PC-3 (cell line): ENCODE results near the gene POLRMT. TPM values are rescaled to one million over a fixed set of nuclear protein-coding genes. Genes with fewer than 3 reads are reported as not detected.

Experiments
- ATAC-seq: fragments of 200-7000 bp; cut with Tn5 transposase; 2 replicates; pipeline ENCODE4 v1.9.1; 2020; ENCODE audit warnings: mild to moderate bottlenecking, moderate library complexity
- BruUV-seq: library from RNA; stranded (reverse); fragments of 400-500 nt; replicated peaks from 2 replicates; lab custom pipeline; 2021; lab: Mats Ljungman, UMichigan
- CTCF ChIA-PET: fragments of 300-600 bp; sonication (Branson Sonifier 250); formaldehyde crosslinking; loops from one replicate; lab custom pipeline; 2022; ENCODE audit warnings: antibody characterized with exemption; lab: Charles Lee
- POLR2A ChIA-PET: fragments of 300-600 bp; sonication (Branson Sonifier 250); formaldehyde crosslinking; loops from one replicate; lab custom pipeline; 2022; ENCODE audit warnings: antibody characterized with exemption; ENCODE audit not compliant: unreplicated experiment; lab: Charles Lee
- DNase-seq: peaks from one replicate; pipeline ENCODE4 v3.0.0-alpha.2; 2015
- H2AFZ ChIP-seq: fragments of 300-600 bp; sonication (generic); 2 replicates; pipeline ENCODE4 v1.6.0; 2016; ENCODE audit warnings: antibody characterized with exemption, low read length
- H3F3A ChIP-seq: fragments of 300-600 bp; sonication (generic); one replicate; pipeline ENCODE4 v1.6.0; 2017; ENCODE audit warnings: antibody characterized with exemption, low read length, control low read depth, mild to moderate bottlenecking; ENCODE audit not compliant: unreplicated experiment
- H3K27ac ChIP-seq: fragments of 300-600 bp; sonication (generic); 2 replicates; pipeline ENCODE4 v1.5.1; 2016; ENCODE audit warnings: mild to moderate bottlenecking, low read length
- H3K27me3 ChIP-seq: fragments of 300-600 bp; sonication (generic); 2 replicates; pipeline ENCODE4 v1.6.1; 2016; ENCODE audit warnings: low read length, mixed read lengths
- H3K36me3 ChIP-seq: fragments of 300-600 bp; sonication (generic); 2 replicates; pipeline ENCODE4 v1.6.1; 2016; ENCODE audit warnings: low read depth, mixed run types, low read length, mixed read lengths
- H3K4me1 ChIP-seq: fragments of 300-600 bp; sonication (generic); 2 replicates; pipeline ENCODE4 v1.5.1; 2016; ENCODE audit warnings: low read length; ENCODE audit not compliant: insufficient read depth
- H3K4me2 ChIP-seq: fragments of 300-600 bp; sonication (generic); 2 replicates; pipeline ENCODE4 v1.6.0; 2016; ENCODE audit warnings: low read length
- H3K4me3 ChIP-seq: fragments of 300-600 bp; sonication (generic); 2 replicates; pipeline ENCODE4 v1.5.1; 2016; ENCODE audit warnings: mild to moderate bottlenecking, low read length, mixed read lengths
- H3K79me2 ChIP-seq: fragments of 300-600 bp; sonication (generic); 2 replicates; pipeline ENCODE4 v1.6.1; 2017; ENCODE audit warnings: low read length, mixed read lengths
- H3K9ac ChIP-seq: fragments of 300-600 bp; sonication (generic); 2 replicates; pipeline ENCODE4 v1.6.0; 2016; ENCODE audit warnings: mild to moderate bottlenecking, low read length
- H3K9me2 ChIP-seq: fragments of 300-600 bp; sonication (generic); replicated peaks from 2 replicates; pipeline ENCODE4 v1.6.1; 2016; ENCODE audit warnings: mixed run types, low read length, mixed read lengths
- H3K9me3 ChIP-seq: fragments of 300-600 bp; sonication (generic); 2 replicates; pipeline ENCODE4 v1.6.1; 2016; ENCODE audit warnings: low read length, mixed read lengths
- H4K20me1 ChIP-seq: fragments of 300-600 bp; sonication (generic); 2 replicates; pipeline ENCODE4 v1.6.1; 2016; ENCODE audit warnings: low read length, mixed read lengths
- EZH2 ChIP-seq: fragments of 300-600 bp; sonication (generic); IDR thresholded peaks from one replicate; pipeline ENCODE4 v1.6.1; 2017; ENCODE audit warnings: antibody characterized with exemption, mild to moderate bottlenecking, low read length; ENCODE audit not compliant: unreplicated experiment
- EZH2phosphoT487 ChIP-seq: fragments of 300-600 bp; sonication (generic); IDR thresholded peaks from 2 replicates; pipeline ENCODE4 v1.6.1; 2018; ENCODE audit warnings: mild to moderate bottlenecking, antibody characterized with exemption, low read length, borderline replicate concordance
- intact Hi-C: fragments of 100-400 bp; cut with micrococcal nuclease; formaldehyde crosslinking; loops from 2 replicates; pipeline ENCODE4 v1.9.0; 2023
- total RNA-seq: library from RNA; depleted of rRNA; stranded (reverse); fragments of >200 nt; gene quantifications from 2 replicates; pipeline ENCODE4 v1.2.3, GENCODE V29; 2014
- TF ChIP-seq, protein P1 (sequence below): fragments of 300-600 bp; sonication (generic); conservative IDR thresholded peaks from 2 replicates; pipeline ENCODE4 v1.5.1; 2017; ENCODE audit warnings: antibody characterized with exemption, low read depth, mild to moderate bottlenecking, low read length

POLRMT gene
- total RNA-seq, 1 experiment from 2014 or later = 60.5 TPM

- no peak overlapping the region for H2AFZ ChIP-seq
- POLR2A ChIA-PET = no interaction called here
- intact Hi-C loops = no loop called here
- H3K9me2 ChIP-seq = no peaks in the 10 kb centered on the region
- H3K27me3 ChIP-seq = peaks cover 7% of the 10 kb centered on the region; the same call in 1 of the 2 replicates
- peaks cover 10% of the 10 kb centered on the region for H3K4me1 ChIP-seq
- ATAC-seq (no peak), DNase-seq (no peak)
- TF ChIP-seq, protein P1, sequence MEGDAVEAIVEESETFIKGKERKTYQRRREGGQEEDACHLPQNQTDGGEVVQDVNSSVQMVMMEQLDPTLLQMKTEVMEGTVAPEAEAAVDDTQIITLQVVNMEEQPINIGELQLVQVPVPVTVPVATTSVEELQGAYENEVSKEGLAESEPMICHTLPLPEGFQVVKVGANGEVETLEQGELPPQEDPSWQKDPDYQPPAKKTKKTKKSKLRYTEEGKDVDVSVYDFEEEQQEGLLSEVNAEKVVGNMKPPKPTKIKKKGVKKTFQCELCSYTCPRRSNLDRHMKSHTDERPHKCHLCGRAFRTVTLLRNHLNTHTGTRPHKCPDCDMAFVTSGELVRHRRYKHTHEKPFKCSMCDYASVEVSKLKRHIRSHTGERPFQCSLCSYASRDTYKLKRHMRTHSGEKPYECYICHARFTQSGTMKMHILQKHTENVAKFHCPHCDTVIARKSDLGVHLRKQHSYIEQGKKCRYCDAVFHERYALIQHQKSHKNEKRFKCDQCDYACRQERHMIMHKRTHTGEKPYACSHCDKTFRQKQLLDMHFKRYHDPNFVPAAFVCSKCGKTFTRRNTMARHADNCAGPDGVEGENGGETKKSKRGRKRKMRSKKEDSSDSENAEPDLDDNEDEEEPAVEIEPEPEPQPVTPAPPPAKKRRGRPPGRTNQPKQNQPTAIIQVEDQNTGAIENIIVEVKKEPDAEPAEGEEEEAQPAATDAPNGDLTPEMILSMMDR = no peak
- no peak for TF ChIP-seq EZH2phosphoT487
- TF ChIP-seq EZH2 = no peak
- H3K9me3 ChIP-seq = no peaks in the 10 kb centered on the region
- no peak overlapping the region for H3K4me3 ChIP-seq
- CTCF ChIA-PET = no interaction called here
- H4K20me1 ChIP-seq = no peaks in the 10 kb centered on the region
- H3F3A ChIP-seq = no peaks in the 10 kb centered on the region
- H3K9ac ChIP-seq = no peak overlapping the region
- H3K27ac ChIP-seq = no peak overlapping the region
- BruUV-seq = no TSS peak
- no peaks in the 10 kb centered on the region for H3K79me2 ChIP-seq
- no peak overlapping the region for H3K4me2 ChIP-seq
- H3K36me3 ChIP-seq = no peaks in the 10 kb centered on the region
Observed at GRCh38 chr19:590750-591098, 42.6 kb downstream of the POLRMT start.

GRCh38 chr19:590396-590745 lies 43.0 kb downstream of the POLRMT start:
- Histone ChIP-seq H3K9ac (no peak overlapping the region), H4K20me1 (no peaks in the 10 kb centered on the region), H3K27me3 (peaks cover 7% of the 10 kb centered on the region; the same call in 1 of the 2 replicates), H3K27ac (no peak overlapping the region), H2AFZ (no peak overlapping the region), H3K79me2 (no peaks in the 10 kb centered on the region), H3K9me2 (no peaks in the 10 kb centered on the region), H3K4me3 (no peak overlapping the region), H3K36me3 (no peaks in the 10 kb centered on the region), H3F3A (no peaks in the 10 kb centered on the region), H3K9me3 (no peaks in the 10 kb centered on the region), H3K4me1 (peaks cover 10% of the 10 kb centered on the region), H3K4me2 (no peak overlapping the region)
- ATAC-seq (no peak), DNase-seq (peak; percentile 11)
- ChIA-PET CTCF (no interaction called here), POLR2A (no interaction called here)
- intact Hi-C loops = no loop called here
- BruUV-seq = no TSS peak
- TF ChIP-seq EZH2 (no peak), EZH2phosphoT487 (no peak)
- TF ChIP-seq, protein P1 = no peak

DNA sequence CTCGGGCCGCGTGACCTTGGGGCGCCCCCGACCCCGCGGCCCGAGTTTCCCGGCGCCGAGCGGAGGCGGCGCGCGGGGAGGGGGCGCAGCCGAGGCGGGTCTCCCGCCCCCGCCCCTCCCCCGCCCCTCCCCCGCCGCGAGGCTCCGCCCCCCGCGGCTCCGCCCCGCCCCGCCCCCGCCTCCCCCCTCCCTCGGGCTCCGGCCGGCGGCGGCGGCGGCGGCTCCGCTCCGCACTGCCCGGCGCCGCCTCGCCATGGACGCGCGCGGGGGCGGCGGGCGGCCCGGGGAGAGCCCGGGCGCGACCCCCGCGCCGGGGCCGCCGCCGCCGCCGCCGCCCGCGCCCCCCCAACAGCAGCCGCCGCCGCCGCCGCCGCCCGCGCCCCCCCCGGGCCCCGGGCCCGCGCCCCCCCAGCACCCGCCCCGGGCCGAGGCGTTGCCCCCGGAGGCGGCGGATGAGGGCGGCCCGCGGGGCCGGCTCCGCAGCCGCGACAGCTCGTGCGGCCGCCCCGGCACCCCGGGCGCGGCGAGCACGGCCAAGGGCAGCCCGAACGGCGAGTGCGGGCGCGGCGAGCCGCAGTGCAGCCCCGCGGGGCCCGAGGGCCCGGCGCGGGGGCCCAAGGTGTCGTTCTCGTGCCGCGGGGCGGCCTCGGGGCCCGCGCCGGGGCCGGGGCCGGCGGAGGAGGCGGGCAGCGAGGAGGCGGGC lies 43.5 kb downstream of the POLRMT start, which contains the start of gene HCN2:
Gene HCN2, plus strand, starts transcription at position 189 of the 703 bp plus-strand sequence. Its CDS starts 65 bp downstream, at position 254.
- no peak within 1 kb of the TSS for H3K27ac ChIP-seq
- ATAC-seq = no peak
- no TSS peak for BruUV-seq
- no peak for TF ChIP-seq EZH2phosphoT487
- TF ChIP-seq, protein P1 = no peak
- no peak for TF ChIP-seq EZH2
- H3K36me3 ChIP-seq = no peaks in the 10 kb centered on the region
- POLR2A ChIA-PET = no interaction called here
- H3K9ac ChIP-seq = no peak within 1 kb of the TSS
- H4K20me1 ChIP-seq = no peaks in the 10 kb centered on the region
- H3K4me2 ChIP-seq = peak within 1 kb of the TSS; percentile 74; the same call in 1 of the 2 replicates
- no peak within 1 kb of the TSS for H3K4me3 ChIP-seq
- no peaks in the 10 kb centered on the region for H3F3A ChIP-seq
- H3K79me2 ChIP-seq = no peaks in the 10 kb centered on the region
- peaks cover 10% of the 10 kb centered on the region for H3K4me1 ChIP-seq
- H3K9me3 ChIP-seq = no peaks in the 10 kb centered on the region
- no peak for DNase-seq
- no peaks in the 10 kb centered on the region for H3K9me2 ChIP-seq
- intact Hi-C loops = loop anchor here (5.0 kb wide), 1 partner anchor 142 kb away; no protein-coding TSS in a partner anchor
- H2AFZ ChIP-seq = no peak within 1 kb of the TSS
- peaks cover 7% of the 10 kb centered on the region; the same call in 1 of the 2 replicates for H3K27me3 ChIP-seq
- CTCF ChIA-PET = no interaction called here
